Colon (tissue), 2 donors: ENCODE data around the gene ALG12.

ENCODE experiments used
- FAIRE-seq: peaks from 2 replicates; lab custom pipeline; 2012; peaks lifted over from hg19 to GRCh38; lab: Jason Lieb, UNC
- donor health status: control.
- donor health status: control.

Gene ALG12

DNA sequence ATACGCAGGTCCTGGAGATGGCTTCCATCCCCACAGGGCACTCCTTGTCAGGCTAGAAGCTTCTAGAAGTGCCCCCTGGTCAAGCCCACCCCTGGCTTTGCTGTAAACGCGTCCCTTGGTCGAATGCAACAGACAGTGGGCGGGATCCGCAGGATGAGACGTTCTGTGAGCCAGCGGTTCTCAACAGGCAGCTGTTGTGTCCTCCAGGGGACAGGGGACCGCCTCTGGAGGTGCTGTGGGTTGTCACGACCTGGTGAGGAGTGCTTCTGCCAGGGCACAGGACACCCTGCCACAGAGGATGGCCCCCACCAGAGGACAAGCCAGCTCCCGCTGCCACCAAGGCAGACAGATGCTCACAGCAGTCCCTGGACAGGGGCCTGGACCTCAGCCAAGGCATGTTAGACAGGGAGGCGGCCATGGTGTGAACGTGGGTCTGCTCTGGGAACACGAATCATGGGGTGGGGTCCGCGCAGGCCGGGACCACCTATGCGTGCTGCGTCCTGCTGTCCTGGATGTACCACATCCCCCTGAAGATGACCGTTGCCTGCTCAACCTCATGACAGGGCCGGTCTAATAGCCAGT is 11.8 kb upstream of the ALG12 start:
- FAIRE-seq, result no peak

DNA sequence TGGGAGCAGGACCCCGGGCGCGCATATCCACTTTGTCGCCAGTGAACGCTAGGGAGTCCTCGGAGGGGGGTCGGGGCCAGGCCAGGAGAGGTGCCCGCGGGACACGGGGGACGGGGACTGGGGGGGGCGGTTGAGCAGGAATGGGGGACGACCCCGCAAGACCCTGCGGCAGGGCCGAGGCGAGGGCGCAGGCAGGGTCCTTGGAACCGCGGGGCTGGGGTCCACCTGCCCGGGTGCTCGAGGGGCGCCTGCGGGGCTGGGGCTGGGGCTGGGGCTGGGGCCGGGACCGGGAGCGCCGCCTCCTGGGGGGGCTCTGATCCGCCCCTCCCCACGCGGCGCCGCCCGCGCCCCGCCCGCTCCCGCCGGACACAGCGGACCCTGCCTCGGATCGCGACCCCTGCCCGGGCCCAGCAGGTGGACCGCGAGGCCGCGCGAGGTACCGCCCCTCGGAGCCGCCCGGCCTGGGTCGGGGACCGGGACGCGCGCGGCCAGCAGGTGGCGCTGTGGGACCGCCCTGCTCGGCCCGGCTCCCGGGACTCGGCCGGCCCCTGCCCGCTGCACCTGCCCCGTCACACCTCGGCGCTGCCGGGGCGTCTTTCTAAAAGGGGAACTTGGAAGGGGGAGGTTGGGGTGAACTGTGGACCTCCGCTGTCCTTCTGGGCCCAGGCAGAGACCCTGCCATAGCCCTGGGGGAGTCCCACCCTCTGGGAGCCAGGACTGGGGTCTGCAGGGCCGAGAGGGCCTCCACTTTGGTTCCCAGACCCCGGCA is 11.2 kb upstream of the ALG12 start:
- FAIRE-seq, result no peak

DNA sequence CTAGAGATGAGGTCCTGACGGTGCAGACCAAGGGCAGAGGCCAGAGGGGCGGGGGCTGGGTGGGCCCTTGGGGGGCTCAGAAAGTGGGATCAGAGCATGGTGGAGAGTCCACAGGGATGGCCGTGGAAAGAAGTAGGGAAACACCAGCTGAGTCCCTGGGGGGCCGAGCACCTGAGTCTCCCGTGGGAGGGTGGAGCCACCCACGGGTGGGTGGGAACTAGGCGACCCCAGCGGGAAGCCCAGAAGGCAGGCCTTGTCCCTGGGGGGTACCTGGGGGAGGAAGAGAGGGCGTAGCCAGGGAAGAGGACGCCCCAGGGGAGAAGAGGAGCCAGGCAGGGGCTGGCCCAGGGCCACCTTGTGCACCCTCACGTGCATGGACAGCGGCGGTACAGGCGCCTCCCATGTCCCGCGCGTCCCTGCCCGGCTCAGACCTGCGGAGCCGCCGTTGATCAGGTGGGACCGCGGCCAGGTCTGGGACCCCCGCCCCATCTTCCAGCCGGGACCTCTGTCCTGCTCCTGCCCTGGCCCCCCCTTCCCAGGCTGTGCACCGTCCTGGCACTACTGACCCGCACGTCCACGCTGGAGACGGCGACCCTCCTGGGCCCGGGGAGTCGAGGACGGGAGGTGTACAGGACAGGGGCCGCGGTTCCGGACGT is 10.4 kb upstream of the ALG12 start:
- FAIRE-seq, result no peak

DNA sequence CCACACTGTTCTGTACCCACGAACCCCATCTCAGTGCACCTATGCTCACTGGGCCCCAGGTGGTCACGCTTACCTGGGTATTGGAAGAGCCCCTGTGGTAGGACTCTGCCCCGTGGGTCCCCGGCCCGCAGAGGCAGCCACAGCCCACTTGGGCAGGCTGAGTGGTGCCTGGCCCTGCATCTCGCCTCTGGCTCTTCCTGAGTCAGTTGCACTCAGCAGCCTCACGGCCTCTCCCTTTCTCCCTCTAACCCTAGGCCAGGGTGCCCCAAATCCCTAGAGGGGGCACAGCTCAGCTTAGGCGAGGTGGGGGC is 9.9 kb upstream of the ALG12 start:
- FAIRE-seq, result no peak

DNA sequence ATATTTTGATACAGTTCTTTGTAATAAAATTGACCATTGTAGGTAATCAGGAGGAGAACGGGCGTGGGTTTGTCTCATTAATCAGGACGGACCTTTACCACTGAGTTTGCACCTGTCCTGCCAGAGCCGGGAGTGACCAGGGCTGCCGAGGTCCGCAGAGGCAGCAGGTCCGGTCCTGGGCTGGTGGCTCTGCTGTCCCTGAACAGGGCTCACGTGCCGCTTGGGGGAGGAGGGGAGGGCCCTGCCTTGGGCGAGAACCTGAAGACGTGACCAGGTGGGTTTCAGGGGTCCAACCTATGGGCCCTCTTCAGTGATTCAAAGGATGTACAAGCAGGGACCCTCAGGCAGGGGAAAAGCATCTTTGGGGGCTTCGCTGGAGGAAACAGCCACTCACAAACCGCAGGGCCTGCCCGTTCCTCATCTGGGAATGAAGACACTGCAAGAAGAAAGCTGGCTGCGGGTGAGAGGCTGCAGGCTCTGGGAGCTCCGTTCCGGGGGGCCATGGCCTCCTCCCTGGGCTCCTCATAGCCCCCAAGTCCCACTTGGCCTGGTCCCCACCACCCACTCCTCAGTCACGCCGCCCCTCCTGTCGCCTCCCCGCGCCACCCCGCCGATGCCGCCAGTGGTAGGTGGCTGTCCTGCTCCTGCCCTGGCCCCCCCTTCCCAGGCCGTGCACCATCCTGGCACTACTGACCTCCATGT is 9.4 kb upstream of the ALG12 start:
- no peak for FAIRE-seq

DNA sequence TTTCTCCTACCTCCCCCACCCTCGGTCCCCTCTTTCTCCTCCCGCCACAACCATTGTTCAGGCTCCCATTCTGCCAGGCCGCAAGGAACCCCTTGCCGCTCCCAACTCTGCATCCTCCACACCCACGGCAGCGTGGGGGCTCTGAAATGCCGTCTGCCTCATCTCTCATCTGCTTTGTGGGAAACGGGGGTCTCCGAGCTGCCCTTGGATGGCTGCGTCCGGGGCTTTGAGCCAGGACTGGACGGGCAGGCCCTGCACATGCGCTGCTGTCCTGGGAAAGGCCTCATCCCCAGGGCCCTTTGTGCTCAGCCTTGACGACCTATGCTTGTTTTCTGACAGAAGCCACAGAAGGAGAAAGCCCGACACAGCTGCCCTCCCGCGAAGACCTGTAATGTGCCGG is 8.7 kb upstream of the ALG12 start:
- FAIRE-seq, result no peak

DNA sequence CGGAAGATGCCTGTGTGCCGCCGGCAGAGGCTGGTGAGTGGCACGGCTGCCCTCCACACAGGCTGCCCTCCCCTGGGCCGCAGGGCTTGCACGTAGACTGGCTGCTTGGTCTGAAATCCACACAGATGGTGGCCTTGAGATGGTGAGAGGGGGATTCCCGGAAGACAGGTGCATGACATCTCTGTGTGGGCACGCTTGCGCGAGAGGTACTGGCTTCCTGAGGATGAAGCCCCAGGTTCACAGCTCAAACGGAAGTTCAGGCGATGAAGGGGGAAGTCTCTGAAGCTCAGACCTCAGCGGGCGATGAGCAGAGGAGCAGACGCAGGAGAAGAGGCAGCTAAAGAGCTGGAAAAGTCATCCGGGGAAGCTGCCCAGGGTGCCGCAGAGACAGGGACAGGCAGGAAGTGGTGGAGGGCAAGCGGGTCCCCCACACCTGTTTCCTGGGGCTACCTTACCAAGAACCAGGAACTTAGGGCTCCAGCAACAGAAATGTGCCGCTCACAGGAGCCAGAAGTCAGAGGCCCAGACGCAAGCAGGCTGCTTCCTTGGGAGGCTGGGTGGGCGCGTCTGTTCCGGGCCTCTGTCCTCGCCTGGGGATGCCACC is 7.4 kb upstream of the ALG12 start:
- FAIRE-seq, result no peak

DNA sequence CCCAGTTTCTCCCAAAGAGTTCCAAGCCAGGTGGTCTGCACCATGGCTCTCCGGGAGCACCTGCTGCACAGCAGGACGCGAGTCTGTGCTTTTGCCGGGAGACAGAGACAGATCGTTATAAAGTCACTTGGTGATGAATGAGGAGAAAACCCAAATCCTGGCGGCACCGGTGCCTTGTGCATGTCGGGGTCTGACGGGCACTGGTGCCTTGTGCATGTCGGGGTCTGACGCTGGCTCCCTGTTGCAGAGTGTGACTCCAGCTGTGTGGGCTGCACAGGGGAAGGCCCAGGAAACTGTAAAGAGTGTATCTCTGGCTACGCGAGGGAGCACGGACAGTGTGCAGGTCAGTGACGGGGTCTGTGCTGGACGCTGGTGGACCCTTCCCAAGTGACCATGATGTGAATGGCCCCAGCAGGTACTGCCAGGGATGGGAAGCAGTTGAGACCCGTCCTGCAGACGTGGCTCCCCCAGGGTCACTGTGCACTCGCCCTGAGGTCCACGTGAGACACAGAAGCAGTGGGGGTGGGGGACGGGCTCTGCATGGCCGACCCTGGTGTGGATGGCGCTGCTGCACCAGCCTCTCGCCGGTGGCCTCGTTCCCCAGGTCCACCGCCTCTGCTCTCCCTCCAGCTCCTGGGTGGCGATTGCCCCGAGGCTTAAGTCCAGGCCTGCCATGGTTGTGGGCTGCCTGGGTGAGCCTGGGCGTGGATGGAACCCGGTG is 6.0 kb upstream of the ALG12 start:
- FAIRE-seq, result no peak

DNA sequence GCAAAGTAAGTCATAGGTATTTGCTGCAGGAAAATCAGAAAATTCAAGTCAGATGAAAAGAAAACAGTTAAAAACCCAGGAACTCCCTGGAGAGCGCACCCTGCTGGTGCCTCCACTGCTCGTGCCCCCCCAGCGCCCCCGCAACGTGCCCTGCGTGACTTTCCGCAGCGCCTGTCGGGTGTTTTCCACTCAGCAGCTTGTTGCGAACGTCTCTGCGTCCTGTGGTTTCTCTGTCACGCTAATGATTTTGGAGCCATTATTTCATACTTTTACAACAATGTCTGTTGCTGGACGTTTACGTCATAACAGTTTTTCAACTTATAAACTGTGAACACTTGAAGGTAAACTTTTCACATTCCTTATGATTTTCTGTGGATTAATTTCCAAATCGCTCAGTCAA is 5.2 kb upstream of the ALG12 start:
- no peak for FAIRE-seq

DNA sequence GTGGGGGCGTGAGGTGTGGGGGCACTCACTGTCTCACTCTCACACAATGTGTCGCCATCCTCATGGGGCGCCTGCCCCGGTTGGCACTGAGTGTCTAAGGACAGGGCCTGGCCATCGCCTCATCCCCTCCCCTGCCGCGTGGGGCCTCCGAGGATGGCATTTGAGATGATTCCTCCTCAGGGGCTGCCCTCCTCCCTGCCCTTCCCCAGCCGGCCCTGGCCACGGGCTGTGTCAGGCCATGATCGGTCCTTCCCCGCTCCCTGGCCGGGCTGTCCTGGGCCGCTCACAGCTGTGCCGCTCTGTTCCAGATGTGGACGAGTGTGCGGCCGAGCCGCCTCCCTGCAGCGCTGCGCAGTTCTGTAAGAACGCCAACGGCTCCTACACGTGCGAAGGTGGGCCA is 4.7 kb upstream of the ALG12 start:
- no peak for FAIRE-seq

DNA sequence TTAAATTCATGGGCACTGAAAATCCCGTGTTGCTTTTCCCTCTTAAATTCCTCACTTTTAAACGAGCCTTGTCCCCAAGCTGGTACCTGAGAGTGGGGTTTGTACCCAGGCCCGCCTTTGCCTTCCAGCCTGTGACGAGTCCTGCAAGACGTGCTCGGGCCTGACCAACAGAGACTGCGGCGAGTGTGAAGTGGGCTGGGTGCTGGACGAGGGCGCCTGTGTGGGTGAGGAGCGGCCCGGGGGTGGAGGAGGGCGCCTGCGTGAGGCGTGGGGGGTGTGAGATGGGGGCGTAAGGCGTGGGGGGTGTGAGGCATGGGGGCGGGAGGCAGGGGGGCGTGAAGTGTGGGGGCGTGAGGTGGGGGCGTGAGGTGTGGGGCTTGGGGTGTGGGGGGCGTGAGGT is 4.2 kb upstream of the ALG12 start:
- no peak for FAIRE-seq

DNA sequence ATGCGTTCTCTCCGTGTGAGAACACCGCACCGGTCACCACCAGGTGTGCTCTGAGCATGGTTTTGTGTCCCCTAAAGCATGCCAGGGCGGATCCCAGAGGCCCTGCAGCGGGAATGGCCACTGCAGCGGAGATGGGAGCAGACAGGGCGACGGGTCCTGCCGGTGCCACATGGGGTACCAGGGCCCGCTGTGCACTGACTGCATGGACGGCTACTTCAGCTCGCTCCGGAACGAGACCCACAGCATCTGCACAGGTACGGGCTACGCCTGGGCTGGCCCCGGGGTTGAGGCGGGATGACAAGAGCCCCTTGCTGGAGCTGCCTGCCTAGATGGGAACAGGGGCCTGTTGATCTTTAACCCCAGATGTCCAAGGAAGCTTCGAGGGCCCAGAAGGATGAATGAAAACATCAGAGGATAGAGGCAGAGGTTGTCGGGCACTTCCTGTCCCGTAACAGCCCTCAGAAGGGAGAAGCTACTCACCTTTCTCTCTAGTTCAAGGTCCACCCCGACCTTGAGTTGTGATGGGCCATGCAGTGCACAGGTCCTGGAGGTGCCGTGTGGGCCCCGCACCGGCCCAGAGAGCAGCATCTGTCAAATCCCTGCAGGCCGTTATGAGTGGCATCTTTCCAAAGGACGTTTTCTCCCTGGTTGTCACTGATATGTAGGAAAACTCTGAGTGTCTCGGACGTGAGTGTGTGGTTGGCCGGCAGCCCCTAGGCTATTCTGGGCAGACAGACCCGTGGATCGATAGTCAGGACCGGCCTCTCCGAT is 3.5 kb upstream of the ALG12 start:
- no peak for FAIRE-seq

DNA sequence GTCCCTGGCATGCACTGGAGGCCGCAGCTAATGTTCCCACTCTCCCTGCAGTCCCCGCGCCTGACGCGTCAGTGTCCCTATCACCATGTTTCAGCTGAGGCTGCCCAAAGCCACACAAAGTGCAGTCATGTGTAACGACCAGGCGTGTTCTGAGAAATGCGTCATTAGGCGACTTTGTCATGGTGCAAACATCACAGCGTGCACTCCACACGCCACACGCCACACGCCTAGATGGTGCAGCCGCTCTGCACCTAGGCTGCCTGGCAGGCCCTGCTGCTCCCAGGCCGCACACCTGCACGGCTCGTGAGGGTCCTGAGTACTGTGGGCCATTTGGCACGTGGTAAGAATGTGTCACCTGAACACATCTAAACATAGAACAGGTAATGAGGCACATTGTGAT is 2.6 kb upstream of the ALG12 start:
- FAIRE-seq, result no peak

DNA sequence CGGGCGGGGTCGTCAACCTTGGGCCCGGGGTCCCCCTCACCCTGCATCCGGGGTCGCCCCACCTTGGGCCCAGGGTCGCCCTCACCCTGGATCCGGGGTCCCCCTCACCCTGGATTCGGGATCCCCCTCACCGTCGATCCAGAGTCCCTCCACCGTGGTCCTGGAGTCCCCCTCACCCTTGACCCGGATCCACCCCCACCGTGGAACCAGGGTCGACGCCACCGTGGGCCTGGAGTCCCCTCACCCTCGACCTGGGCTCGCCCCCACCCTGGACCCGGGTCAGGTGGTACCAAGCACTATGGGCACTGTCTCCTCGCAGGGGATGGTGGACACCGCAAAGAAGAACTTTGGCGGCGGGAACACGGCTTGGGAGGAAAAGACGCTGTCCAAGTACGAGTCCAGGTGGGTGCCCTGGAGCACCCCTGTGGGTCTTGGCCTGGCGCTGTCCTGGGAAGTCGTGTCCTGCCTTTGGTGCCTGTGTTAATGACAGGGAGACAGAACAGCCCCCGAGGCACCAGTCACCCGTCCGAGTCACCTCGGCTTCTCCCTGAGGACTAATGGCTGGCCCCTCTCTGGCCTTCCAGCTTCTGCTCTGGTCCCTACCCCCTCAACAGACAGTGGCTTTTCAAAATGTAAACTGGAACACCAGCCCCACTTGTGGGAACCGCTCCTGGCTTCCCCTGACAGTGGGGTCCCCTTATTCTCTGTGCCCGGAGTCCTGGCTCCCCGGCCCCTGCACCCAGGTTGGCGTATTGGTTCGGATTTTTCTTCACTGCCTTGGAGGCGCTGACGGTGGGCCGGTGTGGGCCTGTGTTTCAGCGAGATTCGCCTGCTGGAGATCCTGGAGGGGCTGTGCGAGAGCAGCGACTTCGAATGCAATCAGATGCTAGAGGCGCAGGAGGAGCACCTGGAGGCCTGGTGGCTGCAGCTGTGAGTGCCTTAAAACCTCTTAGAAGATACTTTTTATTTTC is 958 bp upstream of the ALG12 start:
- FAIRE-seq, result no peak

DNA sequence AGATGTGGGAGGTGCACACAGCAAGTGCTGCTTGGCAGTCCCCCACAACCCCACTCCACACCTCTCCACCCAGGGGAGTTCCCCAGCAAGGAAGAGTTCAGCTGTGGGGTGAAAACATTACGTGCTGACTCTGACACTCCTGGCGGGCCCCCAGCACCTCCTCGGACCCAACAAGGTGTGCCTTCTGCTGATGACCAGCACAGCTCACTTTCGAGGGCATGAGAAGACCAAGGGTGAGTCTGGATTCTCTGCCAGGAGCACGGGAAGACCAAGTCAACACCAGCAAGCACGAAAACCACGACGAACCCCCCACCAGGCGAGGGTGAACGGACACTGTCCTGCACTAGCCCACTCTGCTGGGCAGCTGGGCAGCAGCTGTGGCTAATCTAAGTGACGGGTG is 1.4 kb downstream of the ALG12 start:
- no peak for FAIRE-seq

DNA sequence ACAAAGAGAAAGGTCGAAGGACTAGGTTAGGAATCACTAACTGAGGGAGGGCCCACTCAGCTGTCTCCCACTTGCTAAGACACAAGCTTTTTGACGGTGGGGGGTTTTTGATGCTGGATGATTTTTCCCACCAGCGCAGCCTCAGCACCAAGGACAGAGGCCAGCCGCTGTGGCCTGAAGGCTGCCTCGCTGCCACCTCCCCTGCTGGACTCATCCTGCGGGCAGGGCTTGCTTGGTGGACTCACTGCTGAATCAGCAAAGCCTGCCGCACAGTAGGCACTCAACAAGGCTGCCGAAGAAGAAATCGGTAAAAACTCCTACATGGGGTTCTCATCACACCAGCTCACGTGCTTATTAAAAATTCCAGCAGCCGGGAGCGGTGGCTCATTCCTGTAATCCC is 2.6 kb downstream of the ALG12 start:
- FAIRE-seq, result no peak

DNA sequence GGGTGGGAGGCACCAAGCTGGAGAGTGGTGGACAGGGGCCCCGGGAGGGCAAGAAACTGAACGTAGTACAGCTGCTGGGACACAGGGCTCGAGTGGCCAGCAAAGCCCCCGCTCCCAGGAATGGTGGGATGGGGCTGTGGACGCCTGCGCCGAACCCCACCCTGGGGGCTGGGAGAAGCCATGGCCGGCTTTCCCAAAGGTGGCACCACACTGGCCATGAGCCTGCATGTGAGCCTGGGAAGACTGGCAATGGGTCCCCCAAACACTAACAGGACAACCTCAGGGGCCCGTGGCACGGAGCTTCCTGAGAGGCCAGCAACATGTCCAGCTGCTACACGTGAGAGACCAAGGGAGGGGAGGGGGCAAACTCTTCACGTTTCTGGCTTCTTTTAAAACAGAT is 4.0 kb downstream of the ALG12 start:
- FAIRE-seq, result no peak

DNA sequence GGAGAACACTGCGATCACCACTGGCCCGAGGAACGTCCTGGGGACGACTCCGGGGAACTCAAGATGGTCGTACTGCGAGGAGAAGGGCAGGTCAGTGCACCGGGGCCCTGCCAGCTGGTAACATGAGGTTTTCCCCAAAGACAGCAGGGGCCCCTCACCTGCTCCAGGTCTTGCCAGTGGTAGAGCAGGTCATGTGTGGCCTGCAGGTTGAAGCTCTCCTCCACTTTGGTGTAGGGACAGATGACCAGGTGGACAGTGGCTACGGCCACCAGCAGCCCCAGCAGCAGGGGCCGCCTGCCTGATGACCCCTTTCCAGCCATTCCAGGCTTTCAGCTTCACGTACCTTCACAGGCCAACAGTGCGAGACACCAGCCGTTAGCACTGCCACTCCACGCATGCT is 4.8 kb downstream of the ALG12 start:
- FAIRE-seq, result no peak

DNA sequence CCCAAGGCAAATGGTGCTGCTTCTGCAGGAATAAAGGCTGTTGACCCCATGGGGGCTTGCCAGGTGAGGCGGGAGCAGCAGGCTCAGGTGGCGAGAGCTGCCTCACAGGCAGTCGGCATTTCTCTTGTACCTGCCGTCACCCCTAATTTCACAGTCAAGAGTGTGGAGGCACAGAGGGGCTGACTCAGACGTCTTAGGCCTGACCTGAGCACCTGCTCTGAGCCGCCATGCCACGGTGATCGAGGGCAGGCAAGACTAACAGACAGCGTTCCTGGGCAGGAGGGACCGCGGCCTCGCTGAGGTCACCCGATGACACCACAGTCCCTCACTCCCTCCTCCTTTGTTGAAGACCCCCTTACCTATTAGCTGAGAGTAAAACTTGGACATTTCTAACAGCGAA is 5.2 kb downstream of the ALG12 start:
- FAIRE-seq, result no peak
